AG09309 (cell line): Measurements from ENCODE around the gene STIMATE.

Source experiments
- DNase-seq: peaks from one replicate; pipeline ENCODE4 v3.0.0-alpha.2; 2010; ENCODE audit warnings: low read depth
- H3K4me3 ChIP-seq: 2 replicates; pipeline ENCODE4 v1.5.1; 2011; ENCODE audit warnings: mild to moderate bottlenecking, low read depth, low read length, moderate library complexity; ENCODE audit not compliant: control insufficient read depth
- TF ChIP-seq, protein P1 (sequence below): IDR thresholded peaks from 2 replicates; pipeline ENCODE4 v1.5.1; 2011; ENCODE audit warnings: mild to moderate bottlenecking, low read depth, low read length, inconsistent platforms; ENCODE audit not compliant: insufficient read depth, control insufficient read depth; ENCODE audit errors: missing control alignments

The STIMATE gene

DNA sequence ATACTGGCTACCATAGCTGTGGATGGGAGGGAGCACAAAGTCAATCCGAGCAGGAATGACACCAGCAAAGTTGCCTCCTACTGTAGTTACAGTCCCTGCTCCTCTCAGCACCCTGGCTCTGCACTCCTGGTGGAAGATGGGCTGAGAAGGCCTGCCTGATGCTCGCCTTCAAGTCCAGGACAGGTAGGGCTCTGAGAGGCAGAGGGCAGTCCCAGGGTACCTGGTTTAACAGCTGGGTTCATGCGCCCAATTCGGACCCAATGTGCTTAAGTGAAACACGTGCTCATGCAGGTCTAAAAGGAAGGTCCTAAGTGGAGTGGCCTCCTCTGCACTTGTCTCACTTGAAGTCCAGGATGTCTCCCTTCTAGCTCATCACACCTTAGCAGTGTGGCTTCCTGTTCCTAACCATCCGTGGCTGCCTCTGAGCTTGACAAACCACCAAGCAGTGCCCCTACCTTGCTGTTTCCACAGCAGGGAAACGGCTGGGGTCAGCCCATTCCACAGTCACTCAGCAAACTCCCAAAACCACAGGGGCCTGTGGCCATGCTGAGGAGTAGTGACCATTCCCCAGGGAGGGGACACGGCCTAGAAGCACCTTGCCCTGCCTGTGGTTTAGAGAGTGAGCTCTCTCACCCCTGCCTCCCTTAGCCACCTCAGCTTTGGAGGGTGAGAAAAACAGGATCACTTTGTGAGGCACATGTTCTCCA lies 58.6 kb downstream of the STIMATE start:
- no peak for DNase-seq
- TF ChIP-seq, protein P1, sequence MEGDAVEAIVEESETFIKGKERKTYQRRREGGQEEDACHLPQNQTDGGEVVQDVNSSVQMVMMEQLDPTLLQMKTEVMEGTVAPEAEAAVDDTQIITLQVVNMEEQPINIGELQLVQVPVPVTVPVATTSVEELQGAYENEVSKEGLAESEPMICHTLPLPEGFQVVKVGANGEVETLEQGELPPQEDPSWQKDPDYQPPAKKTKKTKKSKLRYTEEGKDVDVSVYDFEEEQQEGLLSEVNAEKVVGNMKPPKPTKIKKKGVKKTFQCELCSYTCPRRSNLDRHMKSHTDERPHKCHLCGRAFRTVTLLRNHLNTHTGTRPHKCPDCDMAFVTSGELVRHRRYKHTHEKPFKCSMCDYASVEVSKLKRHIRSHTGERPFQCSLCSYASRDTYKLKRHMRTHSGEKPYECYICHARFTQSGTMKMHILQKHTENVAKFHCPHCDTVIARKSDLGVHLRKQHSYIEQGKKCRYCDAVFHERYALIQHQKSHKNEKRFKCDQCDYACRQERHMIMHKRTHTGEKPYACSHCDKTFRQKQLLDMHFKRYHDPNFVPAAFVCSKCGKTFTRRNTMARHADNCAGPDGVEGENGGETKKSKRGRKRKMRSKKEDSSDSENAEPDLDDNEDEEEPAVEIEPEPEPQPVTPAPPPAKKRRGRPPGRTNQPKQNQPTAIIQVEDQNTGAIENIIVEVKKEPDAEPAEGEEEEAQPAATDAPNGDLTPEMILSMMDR: no peak
- H3K4me3 ChIP-seq: no peak overlapping the region

DNA sequence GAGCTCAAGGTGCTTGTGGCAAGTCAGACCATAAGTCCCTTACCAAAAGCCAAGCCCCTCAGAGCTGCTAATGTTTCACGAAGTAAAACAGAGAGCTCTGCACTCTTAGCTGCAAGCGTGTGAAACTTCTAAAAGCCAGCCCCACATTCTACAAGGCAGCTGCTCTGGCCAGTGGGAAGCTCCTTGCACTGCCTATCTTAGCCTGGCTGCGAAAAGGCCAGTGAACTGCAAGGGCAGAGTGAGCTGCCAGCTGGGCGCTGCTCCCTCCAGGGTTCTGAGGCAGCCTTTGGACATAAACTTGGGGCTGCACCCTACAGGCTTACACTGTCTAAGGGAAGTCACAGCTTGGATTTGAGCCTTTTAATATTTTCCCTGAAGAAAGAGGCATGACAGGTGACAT lies 60.4 kb downstream of the STIMATE start:
- no peak overlapping the region for H3K4me3 ChIP-seq
- TF ChIP-seq, protein P1: no peak
- no peak for DNase-seq

DNA sequence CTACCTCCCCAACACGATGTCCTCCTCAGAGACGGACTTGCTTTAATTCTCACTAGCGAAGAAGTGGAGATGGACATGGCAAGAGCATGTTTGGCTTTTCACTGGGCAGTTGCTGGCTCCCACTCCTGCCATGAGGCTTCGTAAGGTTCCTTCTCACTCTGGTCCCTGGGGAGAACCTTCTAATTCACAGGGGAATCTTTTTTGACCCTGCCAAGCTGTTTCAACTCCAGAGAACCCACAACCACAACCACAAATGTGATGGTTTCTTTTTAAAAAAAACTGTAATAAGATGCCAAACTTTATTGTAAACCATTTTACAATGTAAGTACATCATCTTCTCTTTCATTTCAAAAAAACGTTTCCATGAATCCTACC lies 60.9 kb downstream of the STIMATE start:
- H3K4me3 ChIP-seq: no peak overlapping the region
- DNase-seq: no peak
- TF ChIP-seq, protein P1: no peak

DNA sequence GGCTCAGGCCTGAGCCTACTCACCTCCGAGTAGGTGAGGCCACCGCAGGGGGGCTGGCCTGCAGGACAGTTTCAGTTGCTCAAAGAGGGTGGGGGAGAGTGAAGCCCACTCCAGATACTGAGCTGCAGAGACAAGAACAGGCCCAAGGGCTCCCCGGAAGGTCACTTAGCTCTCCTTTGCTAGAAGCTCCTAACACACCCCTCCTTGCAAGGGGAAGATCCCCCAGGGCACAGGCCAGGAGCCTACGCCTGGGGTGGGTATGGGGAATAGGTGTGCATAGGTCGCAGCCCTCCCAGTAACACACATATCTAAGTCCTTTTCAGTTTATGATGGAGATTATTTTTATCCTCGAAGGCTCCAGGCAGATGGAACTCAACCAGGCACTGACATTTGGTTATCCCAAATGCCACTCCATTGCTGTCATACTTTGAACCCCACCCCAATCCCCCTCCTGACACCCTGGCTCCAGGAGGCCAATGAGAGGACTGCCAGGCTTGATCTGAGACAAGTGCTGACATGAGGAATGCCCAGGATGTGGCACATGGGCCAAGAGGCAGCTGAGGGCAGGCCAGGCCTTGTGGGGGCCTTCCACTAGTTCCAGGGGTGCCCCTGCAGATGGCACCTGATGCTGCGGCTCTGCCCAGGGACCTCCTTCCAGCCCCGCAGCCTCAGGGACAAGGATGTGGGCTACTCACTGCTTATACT lies 61.4 kb downstream of the STIMATE start:
- no peak for DNase-seq
- H3K4me3 ChIP-seq: no peak overlapping the region
- TF ChIP-seq, protein P1: no peak

DNA sequence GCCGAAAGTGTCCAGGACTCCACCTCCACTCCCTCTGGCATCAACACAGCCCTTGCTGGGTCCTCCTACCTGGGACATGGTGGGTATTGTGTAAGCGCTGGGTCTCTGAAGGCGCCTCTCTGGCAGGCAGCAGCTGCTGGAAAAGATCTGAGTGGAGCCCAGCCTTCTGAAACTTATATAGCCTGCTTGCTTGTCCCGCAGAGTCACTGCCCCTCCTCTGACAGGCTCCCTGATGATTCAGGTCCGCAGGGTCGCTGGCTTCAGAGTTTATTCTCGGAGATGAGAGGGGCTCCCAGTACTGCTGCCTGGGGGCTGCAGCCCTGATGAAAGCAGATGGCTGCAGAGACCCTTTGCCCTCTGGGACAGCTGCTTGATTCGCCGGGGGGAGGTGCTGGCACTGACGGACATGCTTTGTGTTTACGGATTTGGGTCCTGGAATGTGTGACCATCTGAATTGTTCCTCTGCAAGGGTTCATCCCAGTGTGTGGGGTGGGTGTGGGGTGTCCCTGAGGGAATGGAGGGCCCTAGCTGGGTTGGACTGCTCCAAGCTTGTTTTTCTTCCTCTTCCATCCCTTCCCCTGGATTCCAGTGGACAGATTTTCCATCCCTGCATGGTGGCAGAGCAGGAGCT lies 62.4 kb downstream of the STIMATE start, which contains the start of gene MUSTN1:
TSS of gene MUSTN1 (minus strand) at position 149 of the 631 bp plus-strand sequence. CDS start at position 78, 71 bp downstream.
- DNase-seq: no peak
- TF ChIP-seq, protein P1: no peak
- H3K4me3 ChIP-seq: no peak within 1 kb of the TSS

DNA sequence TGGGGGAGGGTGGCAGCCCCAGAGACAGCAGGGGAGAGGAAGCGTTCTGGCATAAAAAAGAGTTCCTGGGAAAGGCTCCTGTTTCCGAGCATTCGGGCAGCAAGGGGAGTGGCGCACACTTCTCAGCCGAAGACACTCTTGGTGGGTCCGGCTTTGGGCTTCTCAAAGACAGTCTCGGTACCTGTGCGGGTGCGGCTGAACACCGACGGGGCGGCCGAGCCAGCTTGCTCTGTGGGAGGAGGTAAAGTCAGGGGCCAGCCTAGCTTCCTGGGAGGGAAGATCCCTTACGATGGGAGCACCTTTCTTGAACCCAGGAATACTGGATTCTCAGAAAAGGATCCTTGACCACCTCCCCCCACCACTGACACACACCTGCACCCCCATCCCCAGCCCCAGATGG lies 64.1 kb downstream of the STIMATE start:
- TF ChIP-seq, protein P1: no peak
- no peak overlapping the region for H3K4me3 ChIP-seq
- DNase-seq: no peak
